H1 (cell line): ENCODE measurements around the gene FAM83G. TPM values are rescaled to one million over a fixed set of nuclear protein-coding genes. Genes with fewer than 3 reads are reported as not detected.

Experiments
- CTCF ChIA-PET: fragments of 300-600 bp; sonication (Branson Sonifier 250); formaldehyde crosslinking; loops from one replicate; lab custom pipeline; 2021; ENCODE audit not compliant: partially characterized antibody; lab: Charles Lee
- POLR2A ChIA-PET: fragments of 300-600 bp; sonication (Branson Sonifier 250); formaldehyde crosslinking; loops from one replicate; lab custom pipeline; 2021; ENCODE audit warnings: inconsistent platforms; ENCODE audit not compliant: partially characterized antibody; lab: Charles Lee
- DNase-seq, 2 experiments: peaks; one replicate each; pipeline versions ENCODE4 v3.0.0 to v3.0.0-alpha.2; 2010 to 2022; ENCODE audit warnings: low spot score in 2 of 2, low read depth in 1 of 2, mixed read lengths in 1 of 2
- FAIRE-seq: peaks from 2 replicates; lab custom pipeline; 2011; peaks lifted over from hg19 to GRCh38; lab: Jason Lieb, UNC
- H2AFZ ChIP-seq: 2 replicates; pipeline ENCODE4 v1.8.1; 2012; ENCODE audit warnings: low read length, inconsistent platforms
- H2AK5ac ChIP-seq: 2 replicates; pipeline ENCODE4 v1.6.1; 2013; ENCODE audit warnings: low read depth, low read length
- H2BK120ac ChIP-seq: replicated peaks from 2 replicates; pipeline ENCODE3; 2013; ENCODE audit warnings: low read depth, low read length, inconsistent platforms
- H2BK12ac ChIP-seq: 2 replicates; pipeline ENCODE4 v1.6.1; 2013; ENCODE audit warnings: low read depth, low read length
- H2BK15ac ChIP-seq: 2 replicates; pipeline ENCODE4 v1.6.1; 2013; ENCODE audit warnings: low read length
- H2BK20ac ChIP-seq: 2 replicates; pipeline ENCODE4 v1.6.1; 2013; ENCODE audit warnings: low read length
- H2BK5ac ChIP-seq: 2 replicates; pipeline ENCODE4 v1.6.1; 2013; ENCODE audit warnings: low read depth, low read length
- H3K14ac ChIP-seq: 2 replicates; pipeline ENCODE4 v1.6.1; 2013; ENCODE audit warnings: inconsistent platforms; ENCODE audit not compliant: insufficient read length
- H3K18ac ChIP-seq: 2 replicates; pipeline ENCODE4 v1.6.1; 2013; ENCODE audit warnings: low read length; ENCODE audit errors: extremely low read depth
- H3K23ac ChIP-seq: 2 replicates; pipeline ENCODE4 v1.6.1; 2013; ENCODE audit warnings: inconsistent platforms; ENCODE audit not compliant: insufficient read length
- H3K23me2 ChIP-seq: 2 replicates; pipeline ENCODE4 v1.6.1; 2013; ENCODE audit warnings: low read depth, low read length
- H3K27ac ChIP-seq: 2 replicates; pipeline ENCODE4 v1.6.1; 2011; ENCODE audit warnings: low read depth, low read length, inconsistent platforms
- H3K27me3 ChIP-seq, 4 experiments: replicated peaks in 1 of 4; 1 replicate in 1 of 4; 2 replicates in 3 of 4; pipeline versions ENCODE4 v1.6.1 to v1.8.1; 2011 to 2013; ENCODE audit warnings: low read length in 3 of 4, mild to moderate bottlenecking in 3 of 4, inconsistent platforms in 2 of 4, mixed read lengths in 2 of 4, moderate library complexity in 1 of 4; ENCODE audit not compliant: control insufficient read depth in 3 of 4, insufficient read depth in 3 of 4; ENCODE audit errors: extremely low read depth in 1 of 4
- H3K36me3 ChIP-seq, 4 experiments: 2 replicates each; pipeline versions ENCODE4 v1.6.1 to v1.8.1; 2011 to 2013; ENCODE audit warnings: mild to moderate bottlenecking in 4 of 4, low read length in 3 of 4, moderate library complexity in 2 of 4, control low read depth in 1 of 4, inconsistent platforms in 1 of 4; ENCODE audit not compliant: insufficient read depth in 4 of 4, control insufficient read depth in 2 of 4
- H3K4ac ChIP-seq: replicated peaks from 2 replicates; pipeline ENCODE3; 2013; ENCODE audit warnings: low read length, low read depth, mixed read lengths, inconsistent platforms; ENCODE audit not compliant: insufficient read length
- H3K4me1 ChIP-seq, 4 experiments: replicated peaks in 1 of 4; 1 replicate in 1 of 4; 2 replicates in 3 of 4; pipeline versions ENCODE4 v1.6.1 to v1.8.1; 2011 to 2013; ENCODE audit warnings: low read length in 3 of 4, inconsistent platforms in 2 of 4, mixed read lengths in 1 of 4; ENCODE audit not compliant: insufficient read depth in 4 of 4, control insufficient read depth in 3 of 4
- H3K4me2 ChIP-seq, 2 experiments: 2 replicates each; pipeline versions ENCODE4 v1.6.1 to v1.8.1; 2011 to 2013; ENCODE audit warnings: low read depth in 2 of 2, low read length in 2 of 2, control low read depth in 1 of 2, inconsistent platforms in 1 of 2, mild to moderate bottlenecking in 1 of 2; ENCODE audit not compliant: insufficient read depth in 1 of 2
- H3K4me3 ChIP-seq, 4 experiments: fragments of 200-600, 300-600 bp in 1 of 4; sonication (generic), shearing (Covaris generic), sonication (Bioruptor Twin) in 1 of 4; 2 replicates each; pipeline versions ENCODE4 v1.5.1 to v1.8.1; 2011 to 2016; ENCODE audit warnings: low read length in 4 of 4, low read depth in 3 of 4, control low read depth in 2 of 4, inconsistent platforms in 2 of 4, mild to moderate bottlenecking in 2 of 4, mixed read lengths in 1 of 4, moderate library complexity in 1 of 4; ENCODE audit not compliant: insufficient read depth in 2 of 4; ENCODE audit errors: extremely low read depth in 1 of 4
- H3K56ac ChIP-seq: replicated peaks from 2 replicates; pipeline ENCODE3; 2013; ENCODE audit warnings: low read depth, mild to moderate bottlenecking, mixed read lengths, low read length, inconsistent platforms; ENCODE audit not compliant: insufficient read length
- H3K79me1 ChIP-seq: 2 replicates; pipeline ENCODE4 v1.6.1; 2013; ENCODE audit warnings: low read depth, low read length, control low read depth
- H3K79me2 ChIP-seq, 2 experiments: 2 replicates each; pipeline versions ENCODE4 v1.6.1 to v1.8.1; 2012 to 2013; ENCODE audit warnings: low read length in 2 of 2, mild to moderate bottlenecking in 2 of 2, inconsistent platforms in 1 of 2; ENCODE audit not compliant: insufficient read depth in 2 of 2, control insufficient read depth in 1 of 2
- H3K9ac ChIP-seq, 4 experiments: replicated peaks in 1 of 4; 1 replicate in 1 of 4; 2 replicates in 3 of 4; pipeline versions ENCODE4 v1.6.1 to v1.8.1; 2011 to 2013; ENCODE audit warnings: low read depth in 3 of 4, low read length in 3 of 4, control low read depth in 2 of 4, mild to moderate bottlenecking in 2 of 4, moderate library complexity in 2 of 4, inconsistent platforms in 1 of 4; ENCODE audit errors: extremely low read depth in 1 of 4
- H3K9me3 ChIP-seq, 2 experiments: 2 replicates each; pipeline versions ENCODE4 v1.6.1 to v1.8.1; 2012 to 2013; ENCODE audit warnings: mild to moderate bottlenecking in 2 of 2, moderate library complexity in 2 of 2, control low read depth in 1 of 2, inconsistent platforms in 1 of 2, low read depth in 1 of 2, low read length in 1 of 2, mixed read lengths in 1 of 2; ENCODE audit not compliant: insufficient read depth in 2 of 2
- H4K20me1 ChIP-seq, 2 experiments: replicated peaks in 1 of 2; 2 replicates each; pipeline versions ENCODE3 to v1.8.1; 2011 to 2013; ENCODE audit warnings: inconsistent platforms in 2 of 2, low read length in 2 of 2, mild to moderate bottlenecking in 1 of 2; ENCODE audit not compliant: insufficient read depth in 2 of 2, control insufficient read depth in 1 of 2
- H4K5ac ChIP-seq: 2 replicates; pipeline ENCODE4 v1.6.1; 2013; ENCODE audit warnings: low read length, low read depth, mixed read lengths, inconsistent platforms; ENCODE audit not compliant: insufficient read length
- H4K8ac ChIP-seq: 2 replicates; pipeline ENCODE4 v1.8.0; 2013; ENCODE audit warnings: mild to moderate bottlenecking, moderate library complexity, low read length, inconsistent platforms; ENCODE audit not compliant: insufficient read depth; ENCODE audit errors: extremely low read depth
- H4K91ac ChIP-seq: replicated peaks from 2 replicates; pipeline ENCODE3; 2013; ENCODE audit warnings: low read length, mixed read lengths, inconsistent platforms; ENCODE audit not compliant: insufficient read length
- PHF8 ChIP-seq: fragments of 200-600 bp; sonication (generic); conservative IDR thresholded peaks from 2 replicates; pipeline ENCODE4 v1.7.1; 2012; ENCODE audit warnings: low read depth, mild to moderate bottlenecking, inconsistent platforms, low read length, moderate library complexity
- SP1 ChIP-seq: IDR thresholded peaks from 2 replicates; pipeline ENCODE4 v1.6.1; 2011; ENCODE audit warnings: low read depth, low read length
- WGBS, 2 experiments: shearing (Covaris generic) in 1 of 2; methylation state at CpG; one replicate each; pipeline versions ENCODE4 v1.1.6 to v1.1.7; 2013 to 2015; ENCODE audit warnings: low lambda C conversion rate in 2 of 2, mixed read lengths in 2 of 2, inconsistent platforms in 1 of 2, low coverage in 1 of 2, missing lambda C conversion rate in 1 of 2; ENCODE audit not compliant: insufficient replicate concordance in 2 of 2, insufficient coverage in 1 of 2, insufficient read length in 1 of 2; ENCODE audit errors: extremely low coverage in 1 of 2, missing lambda C conversion rate in 1 of 2; 5-methylcytosine and 5-hydroxymethylcytosine counted together
- polyA plus RNA-seq, 7 experiments: library from polyadenylated mRNA; depleted of rRNA in 3 of 7; stranded (reverse) in 5 of 7; unstranded in 2 of 7; fragments of >200 nt in 5 of 7; fragments of 200-250 nt in 2 of 7; gene quantifications; 1 replicate in 5 of 7; 2 replicates in 1 of 7; 4 replicates in 1 of 7; pipeline versions ENCODE4 v1.2.1 to v1.2.3, GENCODE V29; 2011 to 2013; ENCODE audit warnings: missing spikeins in 2 of 7, mixed read lengths in 2 of 7
- total RNA-seq: library from RNA; stranded (reverse); fragmentation: NEBNext Ultra II Directional; extraction: Animal tissue kit (Norgen Biotek cat#: 25700); gene quantifications from 2 replicates; pipeline ENCODE4 v1.2.1, GENCODE V29; 2021
- TF ChIP-seq, protein P1 (sequence below): IDR thresholded peaks from 2 replicates; pipeline ENCODE4 v1.6.1; 2012; ENCODE audit warnings: low read length, inconsistent platforms

FAM83G gene
- total and polyA plus RNA-seq, 2 of the 8 experiments (the other 6 are each of a cell fraction or from before 2014, with no cell fraction given): 15.4 to 29.0 TPM

DNA sequence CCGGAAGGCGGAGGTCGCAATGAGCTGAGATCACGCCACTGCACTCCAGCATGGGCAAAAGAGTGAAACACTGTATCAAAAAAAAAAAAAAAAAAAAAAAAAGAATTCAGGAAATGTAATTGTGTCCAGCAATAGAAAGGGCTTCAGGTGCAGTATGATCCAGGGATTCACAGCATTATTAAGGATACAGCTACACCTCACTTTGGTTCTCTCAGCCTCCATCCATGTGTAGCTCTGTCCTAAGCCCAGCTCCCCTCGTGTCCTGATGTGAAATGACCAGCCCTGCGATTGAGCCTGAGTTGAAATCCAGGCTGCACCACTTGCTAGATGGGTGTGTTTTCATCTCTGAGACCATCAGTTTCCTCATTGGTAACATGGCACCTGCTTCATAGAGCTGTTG is 49.6 kb downstream of the FAM83G start:
- Histone ChIP-seq H3K23ac (no peak overlapping the region), H2BK15ac (no peak overlapping the region), H3K27me3 (no peaks in the 10 kb centered on the region), H3K56ac (no peak overlapping the region), H3K4me1 (no peaks in the 10 kb centered on the region), H3K18ac (no peak overlapping the region), H2AFZ (no peak overlapping the region), H2BK12ac (no peak overlapping the region), H3K9ac (no peak overlapping the region), H3K9me3 (no peaks in the 10 kb centered on the region), H4K91ac (no peak overlapping the region), H2BK5ac (no peak overlapping the region), H3K4me2 (no peak overlapping the region), H3K4ac (no peak overlapping the region), H3K79me1 (no peaks in the 10 kb centered on the region), H4K8ac (no peak overlapping the region), H4K5ac (no peak overlapping the region), H2BK120ac (no peak overlapping the region), H3K27ac (no peak overlapping the region), H3K14ac (no peak overlapping the region), H3K23me2 (no peaks in the 10 kb centered on the region), H3K36me3 (no peaks in the 10 kb centered on the region), H3K79me2 (no peaks in the 10 kb centered on the region), H4K20me1 (no peaks in the 10 kb centered on the region), H2BK20ac (no peak overlapping the region), H2AK5ac (no peak overlapping the region), H3K4me3 (no peak overlapping the region)
- CTCF ChIA-PET: interaction anchor here (1.2 kb wide), 1 partner anchor 46 kb away, joined by 3 read pairs; no protein-coding TSS in a partner anchor
- FAIRE-seq: no peak
- whole genome bisulfite sequencing, 2 experiments: 81% methylated on average over 6 of the region's 6 CpGs; no CpG with 5 or more reads in 1 of the 2 experiments
- POLR2A ChIA-PET: no interaction called here
- no peak for DNase-seq
- TF ChIP-seq SP1 (no peak), PHF8 (no peak)
- TF ChIP-seq, protein P1, sequence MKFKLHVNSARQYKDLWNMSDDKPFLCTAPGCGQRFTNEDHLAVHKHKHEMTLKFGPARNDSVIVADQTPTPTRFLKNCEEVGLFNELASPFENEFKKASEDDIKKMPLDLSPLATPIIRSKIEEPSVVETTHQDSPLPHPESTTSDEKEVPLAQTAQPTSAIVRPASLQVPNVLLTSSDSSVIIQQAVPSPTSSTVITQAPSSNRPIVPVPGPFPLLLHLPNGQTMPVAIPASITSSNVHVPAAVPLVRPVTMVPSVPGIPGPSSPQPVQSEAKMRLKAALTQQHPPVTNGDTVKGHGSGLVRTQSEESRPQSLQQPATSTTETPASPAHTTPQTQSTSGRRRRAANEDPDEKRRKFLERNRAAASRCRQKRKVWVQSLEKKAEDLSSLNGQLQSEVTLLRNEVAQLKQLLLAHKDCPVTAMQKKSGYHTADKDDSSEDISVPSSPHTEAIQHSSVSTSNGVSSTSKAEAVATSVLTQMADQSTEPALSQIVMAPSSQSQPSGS: no peak
